HG02885 (cell line): ENCODE data around the gene GLI1.

Experiments used
- ATAC-seq: cut with Tn5 transposase; IDR thresholded peaks from one replicate; pipeline ENCODE4 v1.9.1; 2021; ENCODE audit warnings: mild to moderate bottlenecking; ENCODE audit not compliant: unreplicated experiment, poor library complexity

Gene GLI1

DNA sequence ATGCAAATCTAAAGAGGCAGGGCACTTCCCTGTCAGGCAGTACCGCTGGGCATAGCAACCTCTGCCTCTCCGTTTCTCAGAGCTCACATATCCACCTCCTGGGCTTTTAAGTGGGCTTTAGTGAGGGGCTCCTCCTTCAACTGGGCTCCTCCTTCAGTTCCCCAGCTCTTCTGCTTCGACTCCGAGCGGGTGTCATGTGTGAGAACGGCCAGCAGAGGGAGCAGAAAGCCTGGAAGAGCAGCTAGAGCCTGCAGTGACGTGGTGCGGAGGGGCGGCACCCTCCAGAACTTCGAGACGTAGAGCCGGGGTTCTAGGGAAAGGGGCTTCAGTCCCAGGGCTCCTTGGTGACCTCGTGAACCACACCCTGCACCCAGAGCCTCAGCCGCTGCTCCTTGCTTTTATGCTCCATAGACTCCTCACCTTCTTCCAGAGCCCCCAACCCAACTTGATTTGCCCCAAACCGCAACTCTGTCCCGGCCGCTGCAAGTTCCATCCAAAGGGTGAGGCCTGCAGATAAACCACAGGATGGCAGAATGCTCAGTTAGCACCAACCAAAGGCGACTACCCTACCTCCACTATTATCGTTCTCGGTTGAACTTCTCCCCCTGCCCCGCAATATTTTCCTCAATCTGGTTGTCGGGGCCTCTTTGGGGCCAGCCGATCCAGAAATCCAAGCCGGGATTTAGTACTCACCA lies 383 bp upstream of the GLI1 start:
- ATAC-seq = peak; percentile 60

DNA sequence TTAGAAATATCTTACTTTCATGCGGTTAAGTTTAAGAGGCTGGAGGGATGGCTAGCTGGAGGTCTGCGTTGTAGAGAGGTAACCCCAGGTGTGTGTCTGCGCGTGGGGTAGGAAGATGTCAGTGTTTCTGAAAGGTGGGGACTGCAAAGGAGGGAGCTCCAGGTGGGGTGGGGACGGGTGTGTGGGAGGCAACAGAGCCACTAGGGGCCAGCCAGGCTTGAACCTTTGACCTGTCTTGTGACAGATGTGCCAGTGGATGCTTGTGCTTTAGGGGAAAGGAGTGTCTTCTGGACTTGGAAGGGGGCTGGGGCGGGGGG lies 841 bp downstream of the GLI1 start:
- no peak for ATAC-seq

DNA sequence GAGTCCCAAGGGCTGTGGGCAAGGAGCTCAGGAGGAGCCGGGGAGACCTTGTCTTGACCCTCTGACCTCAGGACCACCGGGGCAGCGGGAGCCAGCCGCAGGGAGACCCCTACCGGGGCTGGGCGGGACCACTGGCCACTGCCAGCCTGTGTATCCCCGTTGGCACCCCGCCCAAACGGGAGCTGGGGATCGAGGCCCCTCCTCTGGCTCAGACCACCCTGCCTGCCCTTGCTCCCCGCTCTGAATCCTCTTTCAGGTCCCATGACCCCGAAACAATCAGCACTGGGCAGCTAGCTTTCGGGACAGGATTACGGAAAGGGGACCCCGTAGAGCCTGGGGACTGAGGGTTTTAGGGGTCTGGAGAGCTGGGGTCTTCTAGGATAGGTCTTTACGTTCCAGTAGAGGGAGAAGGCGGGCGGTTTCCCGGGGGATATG lies 1.3 kb downstream of the GLI1 start:
- ATAC-seq = no peak

DNA sequence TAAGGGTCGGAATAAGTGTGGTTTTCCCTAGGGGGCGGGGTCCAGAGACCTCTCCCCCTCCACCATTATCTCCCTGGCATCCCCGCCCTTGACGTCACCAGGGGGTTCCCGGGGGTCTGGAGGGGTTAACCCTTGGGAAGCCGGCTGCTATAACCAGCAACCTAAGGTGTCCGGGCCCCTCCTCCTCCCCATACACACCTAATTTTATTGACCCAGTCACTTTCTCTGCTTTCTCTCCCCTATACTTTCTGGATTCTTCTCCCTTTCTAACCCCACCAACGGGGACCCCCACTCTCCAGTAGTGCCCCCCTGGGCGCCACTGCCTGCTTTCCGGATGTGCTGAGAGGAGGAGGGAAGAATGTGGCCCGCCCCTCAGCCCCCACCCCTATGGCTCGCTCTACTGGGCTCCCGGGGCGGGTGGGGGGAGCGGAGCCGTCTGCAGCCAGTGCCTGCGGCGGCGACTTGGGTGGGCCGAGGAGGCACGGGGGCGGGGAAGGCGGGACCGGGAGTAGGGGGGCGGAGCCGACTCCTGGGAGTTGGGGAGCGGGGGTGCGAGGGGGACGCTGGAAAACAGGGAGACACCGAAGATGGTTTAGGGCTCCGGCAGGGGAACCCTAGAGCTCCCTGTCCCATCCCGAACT lies 1.8 kb downstream of the GLI1 start:
- no peak for ATAC-seq

DNA sequence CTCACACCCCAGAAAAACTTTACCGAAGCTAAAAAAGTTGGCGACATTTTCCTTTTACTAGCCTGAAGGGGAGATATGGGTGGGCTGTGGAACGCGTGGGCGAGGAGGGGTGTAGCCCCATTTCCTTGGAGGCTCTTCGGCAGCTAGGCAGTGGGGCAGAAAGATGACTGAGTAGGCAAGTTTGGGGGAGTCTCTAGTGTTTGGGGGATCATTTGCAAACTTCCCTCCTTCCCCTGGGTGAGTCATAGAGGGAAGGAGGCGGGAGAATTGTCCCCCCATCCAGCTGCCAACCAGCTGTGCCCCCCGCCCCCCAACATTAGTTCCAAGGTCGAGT lies 2.3 kb downstream of the GLI1 start:
- ATAC-seq = no peak

DNA sequence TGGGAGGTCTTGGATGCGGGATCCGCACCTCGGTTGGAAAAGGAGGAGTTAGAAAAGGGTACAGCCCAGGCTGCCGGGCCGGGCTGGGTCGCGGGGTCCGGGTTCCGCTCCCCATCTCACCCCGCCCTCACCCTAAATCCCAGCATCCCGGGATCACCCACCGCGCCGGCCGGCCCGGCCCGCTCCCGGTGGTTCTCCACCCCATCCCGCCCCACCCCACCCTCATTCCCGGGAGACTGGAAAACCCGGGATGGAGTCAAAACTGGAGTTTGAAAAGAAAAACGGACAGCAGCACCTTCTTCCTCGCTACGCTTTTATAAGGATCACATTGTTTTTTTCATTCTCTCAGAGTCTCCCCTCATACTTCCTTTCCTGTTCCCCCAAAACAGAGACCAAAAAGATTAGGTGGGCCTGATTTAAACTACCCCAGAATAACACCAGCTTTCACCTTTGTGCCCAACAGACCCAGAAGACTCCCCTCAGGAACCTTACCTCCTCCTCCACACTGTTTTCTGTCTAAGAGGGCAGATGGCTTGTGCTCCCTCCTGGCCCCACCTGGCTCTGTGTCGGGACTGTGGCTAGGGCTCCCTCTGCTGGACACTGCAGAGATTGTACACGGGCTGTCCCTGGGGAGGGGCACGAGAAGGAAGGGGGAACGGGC lies 2.8 kb downstream of the GLI1 start:
- peak; percentile 74 for ATAC-seq

DNA sequence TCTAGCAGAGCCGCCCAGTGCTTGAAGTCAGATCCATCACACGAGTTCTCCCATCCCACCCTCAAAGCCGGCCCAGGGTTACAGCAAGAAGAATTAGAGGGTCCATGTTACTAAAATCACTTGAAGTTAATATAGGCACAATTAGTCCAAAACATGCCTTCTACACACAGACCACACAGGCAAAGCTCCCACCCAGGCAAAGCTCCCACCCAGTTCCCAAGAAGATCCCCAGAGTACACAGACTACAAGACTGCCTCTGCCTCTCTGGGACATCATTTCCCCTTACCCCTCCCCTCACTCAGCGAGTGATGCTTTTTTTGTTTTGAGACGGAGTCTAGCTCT lies 3.3 kb downstream of the GLI1 start:
- ATAC-seq = no peak

DNA sequence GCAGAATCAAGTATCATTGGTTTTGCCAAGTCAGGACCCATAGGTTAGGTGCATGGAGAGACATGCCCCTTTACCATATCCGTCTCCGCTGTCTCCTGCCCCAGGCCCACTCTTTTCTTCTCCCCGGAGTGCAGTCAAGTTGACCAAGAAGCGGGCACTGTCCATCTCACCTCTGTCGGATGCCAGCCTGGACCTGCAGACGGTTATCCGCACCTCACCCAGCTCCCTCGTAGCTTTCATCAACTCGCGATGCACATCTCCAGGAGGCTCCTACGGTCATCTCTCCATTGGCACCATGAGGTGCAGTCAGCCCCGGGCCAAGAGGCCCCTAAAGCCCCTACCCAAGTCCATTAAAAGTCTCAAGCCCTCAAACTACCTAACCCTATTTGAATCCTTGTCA lies 5.0 kb downstream of the GLI1 start:
- no peak for ATAC-seq

DNA sequence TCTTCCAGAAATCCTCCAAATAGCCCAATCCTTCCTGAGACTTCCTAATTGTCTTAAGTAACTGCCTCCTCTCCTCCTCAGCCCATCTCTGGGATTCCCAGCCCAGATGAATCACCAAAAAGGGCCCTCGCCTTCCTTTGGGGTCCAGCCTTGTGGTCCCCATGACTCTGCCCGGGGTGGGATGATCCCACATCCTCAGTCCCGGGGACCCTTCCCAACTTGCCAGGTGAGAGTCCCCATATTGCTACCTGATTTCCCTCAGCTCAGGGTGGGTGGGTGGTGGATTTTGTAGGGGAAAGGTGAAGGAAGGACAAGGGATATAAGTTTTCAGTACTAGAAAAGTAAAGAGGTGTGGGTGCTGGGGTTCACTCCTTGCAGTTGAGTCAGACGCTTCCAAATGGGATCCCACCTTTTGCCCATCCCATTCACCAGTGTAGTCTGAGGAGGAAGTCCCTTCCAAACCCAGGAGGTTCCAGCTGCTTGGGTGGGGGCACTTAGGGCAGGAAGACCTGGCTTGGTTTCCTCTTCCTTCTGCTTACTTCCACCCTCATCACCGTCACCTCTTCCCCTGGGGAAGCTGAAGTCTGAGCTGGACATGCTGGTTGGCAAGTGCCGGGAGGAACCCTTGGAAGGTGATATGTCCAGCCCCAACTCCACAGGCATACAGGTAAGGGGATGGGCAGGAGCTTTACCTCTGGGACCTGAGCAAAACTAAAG lies 5.6 kb downstream of the GLI1 start:
- no peak for ATAC-seq

DNA sequence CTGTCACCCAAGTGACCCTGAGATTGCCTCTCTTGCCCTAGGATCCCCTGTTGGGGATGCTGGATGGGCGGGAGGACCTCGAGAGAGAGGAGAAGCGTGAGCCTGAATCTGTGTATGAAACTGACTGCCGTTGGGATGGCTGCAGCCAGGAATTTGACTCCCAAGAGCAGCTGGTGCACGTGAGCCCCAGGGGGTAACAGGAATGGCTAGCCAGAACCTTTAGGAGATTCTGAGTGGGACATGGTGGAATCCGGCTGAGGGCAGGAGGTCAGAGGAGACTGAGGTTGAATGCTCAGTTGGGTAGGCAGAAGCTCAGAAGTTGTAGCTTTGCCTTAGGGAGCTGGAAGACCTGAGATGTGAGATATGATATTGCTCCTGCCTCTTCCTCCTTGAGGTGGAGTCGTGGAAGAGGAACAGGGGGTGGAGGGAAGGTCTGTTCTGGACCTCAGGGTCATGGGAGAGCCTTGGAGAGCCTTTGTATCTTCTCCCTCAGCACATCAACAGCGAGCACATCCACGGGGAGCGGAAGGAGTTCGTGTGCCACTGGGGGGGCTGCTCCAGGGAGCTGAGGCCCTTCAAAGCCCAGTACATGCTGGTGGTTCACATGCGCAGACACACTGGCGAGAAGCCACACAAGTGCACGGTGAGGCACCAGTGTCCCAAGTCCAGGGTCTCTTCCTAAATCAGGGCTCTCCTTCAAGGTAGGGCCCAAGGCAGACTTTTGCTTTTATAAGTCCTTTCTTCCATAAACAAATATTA lies 6.3 kb downstream of the GLI1 start:
- no peak for ATAC-seq

DNA sequence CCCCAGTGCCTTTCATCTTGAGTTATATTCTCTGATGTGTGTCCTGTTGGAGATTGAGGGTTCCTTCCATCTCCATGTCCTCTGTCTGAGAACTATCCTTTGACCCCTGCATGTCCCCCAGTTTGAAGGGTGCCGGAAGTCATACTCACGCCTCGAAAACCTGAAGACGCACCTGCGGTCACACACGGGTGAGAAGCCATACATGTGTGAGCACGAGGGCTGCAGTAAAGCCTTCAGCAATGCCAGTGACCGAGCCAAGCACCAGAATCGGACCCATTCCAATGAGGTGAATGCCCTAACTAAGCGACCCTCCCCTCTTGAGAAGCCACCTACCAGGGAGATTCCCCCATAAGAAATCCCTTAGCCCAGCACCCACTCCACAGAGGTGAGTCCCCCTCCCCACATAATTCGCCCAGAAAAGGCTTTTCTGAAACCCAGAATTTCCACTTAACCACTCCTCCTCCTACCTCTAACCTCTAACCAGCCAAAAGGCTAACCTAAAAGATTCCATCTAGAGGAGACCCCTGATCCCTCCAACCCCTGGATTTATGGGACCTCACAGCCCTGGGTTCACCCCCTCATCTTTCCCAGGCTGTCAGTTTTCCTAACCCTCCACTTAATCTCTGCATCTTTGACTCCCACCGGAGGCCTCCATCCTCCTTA lies 7.8 kb downstream of the GLI1 start:
- no peak for ATAC-seq

DNA sequence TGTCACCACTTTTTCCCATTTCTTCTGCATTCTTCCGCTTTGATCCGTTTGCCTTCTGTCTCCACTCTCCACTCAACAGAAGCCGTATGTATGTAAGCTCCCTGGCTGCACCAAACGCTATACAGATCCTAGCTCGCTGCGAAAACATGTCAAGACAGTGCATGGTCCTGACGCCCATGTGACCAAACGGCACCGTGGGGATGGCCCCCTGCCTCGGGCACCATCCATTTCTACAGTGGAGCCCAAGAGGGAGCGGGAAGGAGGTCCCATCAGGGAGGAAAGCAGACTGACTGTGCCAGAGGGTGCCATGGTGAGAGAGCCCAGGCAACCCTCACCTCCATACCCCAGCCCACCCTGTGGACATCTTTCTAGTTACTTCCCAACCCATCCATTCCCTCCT lies 8.3 kb downstream of the GLI1 start:
- no peak for ATAC-seq

DNA sequence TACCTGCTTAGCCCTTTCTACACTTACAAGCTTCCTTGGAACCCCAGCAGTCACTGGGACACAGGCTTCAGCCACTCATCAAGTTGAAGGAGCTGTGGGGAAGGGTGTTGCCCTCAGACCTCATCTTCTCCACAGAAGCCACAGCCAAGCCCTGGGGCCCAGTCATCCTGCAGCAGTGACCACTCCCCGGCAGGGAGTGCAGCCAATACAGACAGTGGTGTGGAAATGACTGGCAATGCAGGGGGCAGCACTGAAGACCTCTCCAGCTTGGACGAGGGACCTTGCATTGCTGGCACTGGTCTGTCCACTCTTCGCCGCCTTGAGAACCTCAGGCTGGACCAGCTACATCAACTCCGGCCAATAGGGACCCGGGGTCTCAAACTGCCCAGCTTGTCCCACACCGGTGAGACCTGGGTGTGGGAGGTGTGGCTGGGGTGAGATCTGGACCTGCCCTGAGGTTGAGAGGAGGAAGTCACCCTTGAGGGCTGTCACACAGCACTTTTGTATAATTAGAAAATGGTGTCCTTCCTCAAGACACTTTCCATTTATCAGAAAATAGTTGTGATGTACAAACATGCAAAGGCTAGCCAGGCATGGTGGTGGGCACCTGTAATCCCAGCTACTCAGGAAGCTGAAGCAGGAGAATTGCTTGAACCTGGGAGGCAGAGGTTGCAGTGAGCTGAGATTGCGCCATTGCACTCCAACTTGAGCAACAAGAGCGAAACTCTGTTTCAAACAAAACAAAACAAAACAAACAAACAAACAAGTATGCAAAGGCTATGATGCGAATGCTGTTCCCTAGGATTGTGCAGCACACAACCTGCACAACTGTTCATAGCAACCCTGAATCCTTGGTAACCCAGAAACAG lies 9.9 kb downstream of the GLI1 start:
- ATAC-seq = no peak

DNA sequence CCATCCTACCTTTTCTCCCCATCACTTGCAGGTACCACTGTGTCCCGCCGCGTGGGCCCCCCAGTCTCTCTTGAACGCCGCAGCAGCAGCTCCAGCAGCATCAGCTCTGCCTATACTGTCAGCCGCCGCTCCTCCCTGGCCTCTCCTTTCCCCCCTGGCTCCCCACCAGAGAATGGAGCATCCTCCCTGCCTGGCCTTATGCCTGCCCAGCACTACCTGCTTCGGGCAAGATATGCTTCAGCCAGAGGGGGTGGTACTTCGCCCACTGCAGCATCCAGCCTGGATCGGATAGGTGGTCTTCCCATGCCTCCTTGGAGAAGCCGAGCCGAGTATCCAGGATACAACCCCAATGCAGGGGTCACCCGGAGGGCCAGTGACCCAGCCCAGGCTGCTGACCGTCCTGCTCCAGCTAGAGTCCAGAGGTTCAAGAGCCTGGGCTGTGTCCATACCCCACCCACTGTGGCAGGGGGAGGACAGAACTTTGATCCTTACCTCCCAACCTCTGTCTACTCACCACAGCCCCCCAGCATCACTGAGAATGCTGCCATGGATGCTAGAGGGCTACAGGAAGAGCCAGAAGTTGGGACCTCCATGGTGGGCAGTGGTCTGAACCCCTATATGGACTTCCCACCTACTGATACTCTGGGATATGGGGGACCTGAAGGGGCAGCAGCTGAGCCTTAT lies 10.8 kb downstream of the GLI1 start:
- ATAC-seq = no peak

DNA sequence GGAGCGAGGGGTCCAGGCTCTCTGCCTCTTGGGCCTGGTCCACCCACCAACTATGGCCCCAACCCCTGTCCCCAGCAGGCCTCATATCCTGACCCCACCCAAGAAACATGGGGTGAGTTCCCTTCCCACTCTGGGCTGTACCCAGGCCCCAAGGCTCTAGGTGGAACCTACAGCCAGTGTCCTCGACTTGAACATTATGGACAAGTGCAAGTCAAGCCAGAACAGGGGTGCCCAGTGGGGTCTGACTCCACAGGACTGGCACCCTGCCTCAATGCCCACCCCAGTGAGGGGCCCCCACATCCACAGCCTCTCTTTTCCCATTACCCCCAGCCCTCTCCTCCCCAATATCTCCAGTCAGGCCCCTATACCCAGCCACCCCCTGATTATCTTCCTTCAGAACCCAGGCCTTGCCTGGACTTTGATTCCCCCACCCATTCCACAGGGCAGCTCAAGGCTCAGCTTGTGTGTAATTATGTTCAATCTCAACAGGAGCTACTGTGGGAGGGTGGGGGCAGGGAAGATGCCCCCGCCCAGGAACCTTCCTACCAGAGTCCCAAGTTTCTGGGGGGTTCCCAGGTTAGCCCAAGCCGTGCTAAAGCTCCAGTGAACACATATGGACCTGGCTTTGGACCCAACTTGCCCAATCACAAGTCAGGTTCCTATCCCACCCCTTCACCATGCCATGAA lies 11.5 kb downstream of the GLI1 start:
- no peak for ATAC-seq

DNA sequence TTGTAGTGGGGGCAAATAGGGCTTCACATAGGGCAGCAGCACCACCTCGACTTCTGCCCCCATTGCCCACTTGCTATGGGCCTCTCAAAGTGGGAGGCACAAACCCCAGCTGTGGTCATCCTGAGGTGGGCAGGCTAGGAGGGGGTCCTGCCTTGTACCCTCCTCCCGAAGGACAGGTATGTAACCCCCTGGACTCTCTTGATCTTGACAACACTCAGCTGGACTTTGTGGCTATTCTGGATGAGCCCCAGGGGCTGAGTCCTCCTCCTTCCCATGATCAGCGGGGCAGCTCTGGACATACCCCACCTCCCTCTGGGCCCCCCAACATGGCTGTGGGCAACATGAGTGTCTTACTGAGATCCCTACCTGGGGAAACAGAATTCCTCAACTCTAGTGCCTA lies 12.1 kb downstream of the GLI1 start:
- ATAC-seq = no peak

DNA sequence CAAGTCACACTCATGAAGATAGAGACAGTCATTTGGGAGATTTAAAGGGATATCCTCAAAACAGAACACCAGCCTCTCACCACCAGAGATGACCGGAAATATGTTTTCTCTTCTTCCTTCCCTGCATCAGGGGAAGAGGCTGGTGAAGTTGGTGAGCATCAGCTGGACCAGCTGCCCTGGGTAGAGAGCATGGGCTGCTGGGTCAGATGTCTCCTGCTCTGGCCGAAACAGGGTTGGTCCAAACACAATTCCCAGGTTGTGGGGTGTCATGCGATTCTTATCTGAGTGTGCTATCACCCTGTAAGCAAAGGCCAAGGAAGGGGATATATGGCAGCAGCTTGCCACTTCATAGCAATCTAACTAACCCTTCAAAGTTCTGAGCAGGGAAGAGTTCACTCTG lies 12.8 kb downstream of the GLI1 start:
- ATAC-seq = no peak

DNA sequence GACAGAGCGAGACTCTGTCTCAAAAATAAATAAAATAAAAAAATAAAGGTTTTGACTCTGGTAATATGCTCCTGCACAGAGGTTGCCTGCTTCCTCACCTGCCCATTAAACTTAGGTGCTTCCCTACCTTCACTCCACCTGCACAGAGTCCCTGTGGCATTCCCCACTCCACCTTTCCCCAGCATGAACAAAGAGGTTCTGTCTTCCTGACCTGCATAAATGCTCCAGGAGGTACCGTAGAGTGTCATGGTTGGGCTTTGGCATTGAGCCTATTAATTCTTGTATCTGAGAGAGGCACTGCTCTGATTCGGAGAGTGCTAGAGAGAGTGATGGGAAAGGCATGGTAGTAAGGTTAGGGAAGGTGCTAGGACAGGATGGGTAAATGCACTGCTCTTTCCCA lies 13.8 kb downstream of the GLI1 start:
- no peak for ATAC-seq
